Panc1 (cell line): ENCODE data around the gene CNTN1. TPM values are rescaled to one million over a fixed set of nuclear protein-coding genes. Genes with fewer than 3 reads are reported as not detected.

Experiments used
- ATAC-seq: fragments of 200-7000 bp; cut with Tn5 transposase; 2 replicates; pipeline ENCODE4 v1.9.1; 2020; ENCODE audit warnings: mild to moderate bottlenecking, moderate library complexity
- BruUV-seq: library from RNA; stranded (reverse); fragments of 400-500 nt; replicated peaks from 2 replicates; lab custom pipeline; 2021; lab: Mats Ljungman, UMichigan
- CTCF ChIA-PET: fragments of 300-600 bp; sonication (Branson Sonifier 250); formaldehyde crosslinking; loops from one replicate; lab custom pipeline; 2022; ENCODE audit warnings: antibody characterized with exemption; lab: Charles Lee
- POLR2A ChIA-PET: fragments of 300-600 bp; sonication (Branson Sonifier 250); formaldehyde crosslinking; loops from one replicate; lab custom pipeline; 2022; ENCODE audit warnings: antibody characterized with exemption; lab: Charles Lee
- DNase-seq: peaks from one replicate; pipeline ENCODE4 v3.0.0-alpha.2; 2010; ENCODE audit warnings: low read depth, low spot score
- H3K27ac ChIP-seq: 2 replicates; pipeline ENCODE4 v1.5.1; 2011; ENCODE audit warnings: mild to moderate bottlenecking, low read length, inconsistent platforms
- H3K27me3 ChIP-seq: fragments of 200-500 bp; sonication (Bioruptor generic); 2 replicates; pipeline ENCODE4 v1.6.0; 2014; ENCODE audit warnings: low read length, inconsistent platforms; ENCODE audit not compliant: control insufficient read depth, insufficient read depth
- H3K36me3 ChIP-seq: fragments of 200-500 bp; sonication (Bioruptor generic); 2 replicates; pipeline ENCODE4 v1.5.1; 2014; ENCODE audit warnings: inconsistent platforms, mild to moderate bottlenecking, low read length, moderate library complexity; ENCODE audit not compliant: control insufficient read depth, insufficient read depth
- H3K4me1 ChIP-seq: 2 replicates; pipeline ENCODE4 v1.5.1; 2011; ENCODE audit warnings: inconsistent platforms, mild to moderate bottlenecking, low read length, moderate library complexity; ENCODE audit not compliant: control insufficient read depth, insufficient read depth
- H3K4me3 ChIP-seq, 2 experiments: 2 replicates each; pipeline ENCODE4 v1.5.1; 2011 to 2012; ENCODE audit warnings: low read depth in 2 of 2, low read length in 2 of 2, mild to moderate bottlenecking in 2 of 2, inconsistent platforms in 1 of 2, moderate library complexity in 1 of 2
- H3K9me3 ChIP-seq: fragments of 200-500 bp; sonication (Bioruptor generic); 2 replicates; pipeline ENCODE4 v1.5.1; 2014; ENCODE audit warnings: low read depth, mild to moderate bottlenecking, inconsistent platforms, low read length, moderate library complexity; ENCODE audit not compliant: control insufficient read depth, insufficient read depth
- POLR2AphosphoS5 ChIP-seq: IDR thresholded peaks from 2 replicates; pipeline ENCODE4 v1.6.1; 2012; ENCODE audit warnings: mild to moderate bottlenecking, low read depth, low read length, moderate library complexity
- SIN3A ChIP-seq: IDR thresholded peaks from 2 replicates; pipeline ENCODE4 v1.6.1; 2012; ENCODE audit warnings: low read depth, mild to moderate bottlenecking, low read length, moderate library complexity, borderline replicate concordance; ENCODE audit not compliant: insufficient read depth
- TCF7L2 ChIP-seq: IDR thresholded peaks from 2 replicates; pipeline ENCODE4 v1.6.1; 2011; ENCODE audit warnings: mild to moderate bottlenecking, low read depth, low read length, inconsistent platforms
- in situ Hi-C: cut with HindIII; loops from 2 replicates; pipeline ENCODE4 v1.10.0; 2016; ENCODE audit warnings: low sequenced_read_pairs, low pct_unique_long_range_greater_than_20kb
- intact Hi-C: fragments of 100-400 bp; cut with micrococcal nuclease; formaldehyde crosslinking; loops from one replicate; pipeline ENCODE4 v1.10.0; 2022; ENCODE audit not compliant: unreplicated experiment
- total RNA-seq: library from RNA; stranded (reverse); gene quantifications from one replicate; pipeline ENCODE4 v1.2.1, GENCODE V29; 2021; ENCODE audit not compliant: unreplicated experiment
- TF ChIP-seq, protein P1 (sequence below), 2 experiments: IDR thresholded peaks; 2 replicates each; pipeline ENCODE4 v1.6.1; 2011 to 2012; ENCODE audit warnings: low read depth in 2 of 2, control low read depth in 1 of 2, low read length in 1 of 2, mild to moderate bottlenecking in 1 of 2, moderate library complexity in 1 of 2; ENCODE audit not compliant: insufficient read depth in 1 of 2
- TF ChIP-seq, protein P2 (sequence below): fragments of 450-650 bp; IDR thresholded peaks from 2 replicates; pipeline ENCODE4 v1.5.1; 2017; ENCODE audit warnings: mild to moderate bottlenecking

The CNTN1 gene
- total RNA-seq, 1 experiment from 2014 or later, result not detected

DNA sequence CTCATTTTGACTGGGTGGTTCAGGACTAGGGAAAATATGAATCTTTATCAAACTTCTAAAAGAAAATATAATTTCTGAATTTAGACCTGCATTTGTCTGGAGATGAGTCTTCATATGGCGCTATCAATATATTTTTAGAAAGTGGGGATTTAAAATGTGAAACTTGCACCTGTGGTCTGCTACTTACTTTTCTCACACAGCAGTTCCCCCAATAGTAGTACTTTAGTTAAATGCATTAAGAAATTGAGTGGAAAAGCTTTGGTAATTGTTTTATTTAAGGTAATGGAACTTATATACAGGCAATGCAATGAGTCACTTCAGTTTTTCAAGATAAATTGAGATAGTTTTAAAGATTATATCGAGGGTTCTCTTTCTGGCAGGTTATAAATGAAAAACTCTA, 91.9 kb downstream of the CNTN1 start:
- Histone ChIP-seq H3K27me3 (no peaks in the 10 kb centered on the region), H3K27ac (no peak overlapping the region), H3K36me3 (no peaks in the 10 kb centered on the region; the same call in 1 of the 2 replicates), H3K4me3 (no peak overlapping the region), H3K4me1 (no peaks in the 10 kb centered on the region), H3K9me3 (no peaks in the 10 kb centered on the region)
- in situ Hi-C loops, result no loop called here
- no peak for DNase-seq
- BruUV-seq, result no TSS peak
- intact Hi-C loops, result no loop called here
- TF ChIP-seq SIN3A (no peak), POLR2AphosphoS5 (no peak), TCF7L2 (no peak)
- TF ChIP-seq, protein P1, sequence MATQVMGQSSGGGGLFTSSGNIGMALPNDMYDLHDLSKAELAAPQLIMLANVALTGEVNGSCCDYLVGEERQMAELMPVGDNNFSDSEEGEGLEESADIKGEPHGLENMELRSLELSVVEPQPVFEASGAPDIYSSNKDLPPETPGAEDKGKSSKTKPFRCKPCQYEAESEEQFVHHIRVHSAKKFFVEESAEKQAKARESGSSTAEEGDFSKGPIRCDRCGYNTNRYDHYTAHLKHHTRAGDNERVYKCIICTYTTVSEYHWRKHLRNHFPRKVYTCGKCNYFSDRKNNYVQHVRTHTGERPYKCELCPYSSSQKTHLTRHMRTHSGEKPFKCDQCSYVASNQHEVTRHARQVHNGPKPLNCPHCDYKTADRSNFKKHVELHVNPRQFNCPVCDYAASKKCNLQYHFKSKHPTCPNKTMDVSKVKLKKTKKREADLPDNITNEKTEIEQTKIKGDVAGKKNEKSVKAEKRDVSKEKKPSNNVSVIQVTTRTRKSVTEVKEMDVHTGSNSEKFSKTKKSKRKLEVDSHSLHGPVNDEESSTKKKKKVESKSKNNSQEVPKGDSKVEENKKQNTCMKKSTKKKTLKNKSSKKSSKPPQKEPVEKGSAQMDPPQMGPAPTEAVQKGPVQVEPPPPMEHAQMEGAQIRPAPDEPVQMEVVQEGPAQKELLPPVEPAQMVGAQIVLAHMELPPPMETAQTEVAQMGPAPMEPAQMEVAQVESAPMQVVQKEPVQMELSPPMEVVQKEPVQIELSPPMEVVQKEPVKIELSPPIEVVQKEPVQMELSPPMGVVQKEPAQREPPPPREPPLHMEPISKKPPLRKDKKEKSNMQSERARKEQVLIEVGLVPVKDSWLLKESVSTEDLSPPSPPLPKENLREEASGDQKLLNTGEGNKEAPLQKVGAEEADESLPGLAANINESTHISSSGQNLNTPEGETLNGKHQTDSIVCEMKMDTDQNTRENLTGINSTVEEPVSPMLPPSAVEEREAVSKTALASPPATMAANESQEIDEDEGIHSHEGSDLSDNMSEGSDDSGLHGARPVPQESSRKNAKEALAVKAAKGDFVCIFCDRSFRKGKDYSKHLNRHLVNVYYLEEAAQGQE (IDR thresholded peaks at IDR 0.05; ENCODE audit: insufficient read depth in 1 of 2, low read depth in 2 of 2, low read length in 1 of 2), result no peak
- TF ChIP-seq, protein P2, sequence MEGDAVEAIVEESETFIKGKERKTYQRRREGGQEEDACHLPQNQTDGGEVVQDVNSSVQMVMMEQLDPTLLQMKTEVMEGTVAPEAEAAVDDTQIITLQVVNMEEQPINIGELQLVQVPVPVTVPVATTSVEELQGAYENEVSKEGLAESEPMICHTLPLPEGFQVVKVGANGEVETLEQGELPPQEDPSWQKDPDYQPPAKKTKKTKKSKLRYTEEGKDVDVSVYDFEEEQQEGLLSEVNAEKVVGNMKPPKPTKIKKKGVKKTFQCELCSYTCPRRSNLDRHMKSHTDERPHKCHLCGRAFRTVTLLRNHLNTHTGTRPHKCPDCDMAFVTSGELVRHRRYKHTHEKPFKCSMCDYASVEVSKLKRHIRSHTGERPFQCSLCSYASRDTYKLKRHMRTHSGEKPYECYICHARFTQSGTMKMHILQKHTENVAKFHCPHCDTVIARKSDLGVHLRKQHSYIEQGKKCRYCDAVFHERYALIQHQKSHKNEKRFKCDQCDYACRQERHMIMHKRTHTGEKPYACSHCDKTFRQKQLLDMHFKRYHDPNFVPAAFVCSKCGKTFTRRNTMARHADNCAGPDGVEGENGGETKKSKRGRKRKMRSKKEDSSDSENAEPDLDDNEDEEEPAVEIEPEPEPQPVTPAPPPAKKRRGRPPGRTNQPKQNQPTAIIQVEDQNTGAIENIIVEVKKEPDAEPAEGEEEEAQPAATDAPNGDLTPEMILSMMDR, result no peak
- POLR2A ChIA-PET, result no interaction called here
- no peak for ATAC-seq
- CTCF ChIA-PET, result no interaction called here

DNA sequence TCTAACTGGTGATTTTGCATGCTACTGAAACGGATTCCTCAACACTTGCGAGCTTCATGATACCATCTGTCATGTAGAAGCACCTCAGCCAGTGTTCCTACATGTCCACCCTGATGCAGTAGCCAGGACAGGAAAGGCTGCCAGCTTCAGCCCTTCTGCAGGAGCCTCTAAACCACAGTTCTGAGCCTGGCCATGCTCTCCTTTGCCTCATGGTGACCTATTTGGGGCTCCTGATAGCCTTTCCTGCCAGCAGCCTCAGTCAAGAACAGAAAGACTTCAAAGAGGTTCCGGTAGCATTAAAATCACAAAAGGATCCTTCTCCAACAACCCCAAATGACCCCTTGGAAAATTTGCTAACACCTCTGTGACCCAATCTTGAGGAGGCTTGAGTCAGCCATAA, 96.0 kb downstream of the CNTN1 start:
- no TSS peak for BruUV-seq
- no peaks in the 10 kb centered on the region; the same call in 1 of the 2 replicates for H3K36me3 ChIP-seq
- no peaks in the 10 kb centered on the region for H3K9me3 ChIP-seq
- no peaks in the 10 kb centered on the region for H3K4me1 ChIP-seq
- H3K27me3 ChIP-seq, result no peaks in the 10 kb centered on the region
- no peak overlapping the region for H3K4me3 ChIP-seq
- ChIA-PET CTCF (no interaction called here), POLR2A (no interaction called here)
- no peak for ATAC-seq
- H3K27ac ChIP-seq, result no peak overlapping the region
- TF ChIP-seq, protein P2, result no peak
- TF ChIP-seq TCF7L2 (no peak), SIN3A (no peak), POLR2AphosphoS5 (no peak)
- TF ChIP-seq, protein P1 (IDR thresholded peaks at IDR 0.05; ENCODE audit: insufficient read depth in 1 of 2, low read depth in 2 of 2, low read length in 1 of 2), result no peak
- intact Hi-C loops, result no loop called here
- DNase-seq, result no peak
- in situ Hi-C loops, result no loop called here
